Hepatocyte (in vitro differentiated cells): Measurements from ENCODE around the gene PDLIM7. TPM values are rescaled to one million over a fixed set of nuclear protein-coding genes. Genes with fewer than 3 reads are reported as not detected.

ENCODE experiments used
- DNase-seq: peaks from one replicate; pipeline ENCODE4 v3.0.0-alpha.2; 2016; ENCODE audit warnings: low spot score
- H2AFZ ChIP-seq: fragments of 200-600 bp; sonication (generic); 2 replicates; pipeline ENCODE4 v1.6.0; 2016; ENCODE audit warnings: antibody characterized with exemption, mild to moderate bottlenecking
- H3K27ac ChIP-seq: fragments of 200-600 bp; sonication (generic); 2 replicates; pipeline ENCODE4 v1.5.1; 2016; ENCODE audit warnings: mild to moderate bottlenecking
- H3K27me3 ChIP-seq: fragments of 200-600 bp; sonication (generic); 2 replicates; pipeline ENCODE4 v1.6.1; 2016
- H3K36me3 ChIP-seq: fragments of 200-600 bp; sonication (generic); replicated peaks from 2 replicates; pipeline ENCODE4 v1.5.1; 2016; ENCODE audit warnings: low read depth; ENCODE audit not compliant: insufficient read depth
- H3K4me1 ChIP-seq: fragments of 200-600 bp; sonication (generic); 2 replicates; pipeline ENCODE4 v1.5.1; 2016; ENCODE audit warnings: mild to moderate bottlenecking, moderate library complexity; ENCODE audit not compliant: insufficient read depth
- H3K4me2 ChIP-seq: fragments of 200-600 bp; sonication (generic); 2 replicates; pipeline ENCODE4 v1.6.0; 2016
- H3K4me3 ChIP-seq: fragments of 200-600 bp; sonication (generic); 2 replicates; pipeline ENCODE4 v1.5.1; 2016; ENCODE audit warnings: mild to moderate bottlenecking
- H3K79me2 ChIP-seq: fragments of 200-600 bp; sonication (generic); 2 replicates; pipeline ENCODE4 v1.6.0; 2017; ENCODE audit warnings: mild to moderate bottlenecking
- H3K9me2 ChIP-seq: fragments of 200-600 bp; sonication (generic); replicated peaks from 2 replicates; pipeline ENCODE4 v1.6.0; 2017; ENCODE audit warnings: mild to moderate bottlenecking; ENCODE audit not compliant: insufficient read depth
- H3K9me3 ChIP-seq: fragments of 200-600 bp; sonication (generic); 2 replicates; pipeline ENCODE4 v1.5.1; 2016; ENCODE audit warnings: low read depth, mild to moderate bottlenecking
- H4K20me1 ChIP-seq: fragments of 200-600 bp; sonication (generic); 2 replicates; pipeline ENCODE4 v1.6.0; 2016; ENCODE audit warnings: mild to moderate bottlenecking; ENCODE audit not compliant: insufficient read depth, poor library complexity, severe bottlenecking
- EZH2 ChIP-seq: fragments of 200-600 bp; sonication (generic); IDR thresholded peaks from 2 replicates; pipeline ENCODE4 v1.6.1; 2016; ENCODE audit warnings: antibody characterized with exemption, mild to moderate bottlenecking, borderline replicate concordance
- EZH2phosphoT487 ChIP-seq: fragments of 200-600 bp; sonication (generic); IDR thresholded peaks from one replicate; pipeline ENCODE4 v1.6.1; 2018; ENCODE audit warnings: antibody characterized with exemption, mild to moderate bottlenecking, low read depth, moderate library complexity; ENCODE audit not compliant: unreplicated experiment, severe bottlenecking
- WGBS: methylation state at CpG from one replicate; pipeline ENCODE4 v1.1.6; 2016; ENCODE audit warnings: low lambda C conversion rate; ENCODE audit errors: missing lambda C conversion rate; 5-methylcytosine and 5-hydroxymethylcytosine counted together
- polyA plus RNA-seq: library from polyadenylated mRNA; unstranded; fragments of >200 nt; fragmentation: Nextera tagmentation; extraction: Ambion mirVana; gene quantifications from 2 replicates; pipeline ENCODE4 v1.2.1, GENCODE V29; 2016
- total RNA-seq: library from RNA; depleted of rRNA; stranded (reverse); fragments of >200 nt; gene quantifications from 2 replicates; pipeline ENCODE4 v1.2.3, GENCODE V29; 2014
- TF ChIP-seq, protein P1 (sequence below): fragments of 200-600 bp; sonication (generic); IDR thresholded peaks from 2 replicates; pipeline ENCODE4 v1.5.1; 2016; ENCODE audit warnings: antibody characterized with exemption, mild to moderate bottlenecking; ENCODE audit not compliant: poor library complexity

PDLIM7 gene
- total and polyA plus RNA-seq, 2 experiments from 2014 or later, result 57.1 to 143 TPM

DNA sequence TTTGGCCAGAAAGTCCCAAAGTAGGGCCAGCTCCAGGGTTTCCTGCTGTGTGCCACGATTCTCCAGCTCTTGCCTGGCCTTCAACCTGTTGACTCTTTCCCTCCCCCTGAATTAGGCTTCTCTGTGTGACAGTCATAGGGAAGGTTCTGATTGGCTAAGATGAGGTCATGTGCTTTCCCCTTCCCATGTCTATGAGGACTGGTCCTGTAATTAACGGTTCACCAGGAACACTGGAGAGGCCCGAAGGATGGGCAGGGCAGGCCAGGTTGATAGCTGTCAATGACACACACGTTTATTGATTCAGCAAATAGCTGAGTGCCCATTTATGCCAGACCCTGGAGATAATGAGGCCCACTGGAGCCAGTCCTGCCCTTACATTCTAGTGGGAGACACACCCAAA, 59.8 kb downstream of the PDLIM7 start:
- no peaks in the 10 kb centered on the region for H3K4me1 ChIP-seq
- 77% methylated on average over 4 of the region's 4 CpGs for WGBS
- H3K36me3 ChIP-seq, result no peaks in the 10 kb centered on the region
- H2AFZ ChIP-seq, result no peak overlapping the region
- TF ChIP-seq, protein P1, sequence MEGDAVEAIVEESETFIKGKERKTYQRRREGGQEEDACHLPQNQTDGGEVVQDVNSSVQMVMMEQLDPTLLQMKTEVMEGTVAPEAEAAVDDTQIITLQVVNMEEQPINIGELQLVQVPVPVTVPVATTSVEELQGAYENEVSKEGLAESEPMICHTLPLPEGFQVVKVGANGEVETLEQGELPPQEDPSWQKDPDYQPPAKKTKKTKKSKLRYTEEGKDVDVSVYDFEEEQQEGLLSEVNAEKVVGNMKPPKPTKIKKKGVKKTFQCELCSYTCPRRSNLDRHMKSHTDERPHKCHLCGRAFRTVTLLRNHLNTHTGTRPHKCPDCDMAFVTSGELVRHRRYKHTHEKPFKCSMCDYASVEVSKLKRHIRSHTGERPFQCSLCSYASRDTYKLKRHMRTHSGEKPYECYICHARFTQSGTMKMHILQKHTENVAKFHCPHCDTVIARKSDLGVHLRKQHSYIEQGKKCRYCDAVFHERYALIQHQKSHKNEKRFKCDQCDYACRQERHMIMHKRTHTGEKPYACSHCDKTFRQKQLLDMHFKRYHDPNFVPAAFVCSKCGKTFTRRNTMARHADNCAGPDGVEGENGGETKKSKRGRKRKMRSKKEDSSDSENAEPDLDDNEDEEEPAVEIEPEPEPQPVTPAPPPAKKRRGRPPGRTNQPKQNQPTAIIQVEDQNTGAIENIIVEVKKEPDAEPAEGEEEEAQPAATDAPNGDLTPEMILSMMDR, result no peak
- TF ChIP-seq EZH2phosphoT487 (no peak), EZH2 (no peak)
- no peak overlapping the region for H3K4me2 ChIP-seq
- H4K20me1 ChIP-seq, result no peaks in the 10 kb centered on the region
- H3K27me3 ChIP-seq, result no peaks in the 10 kb centered on the region
- H3K4me3 ChIP-seq, result no peak overlapping the region
- H3K9me2 ChIP-seq, result no peaks in the 10 kb centered on the region
- no peak overlapping the region for H3K27ac ChIP-seq
- DNase-seq, result no peak
- H3K79me2 ChIP-seq, result no peaks in the 10 kb centered on the region
- H3K9me3 ChIP-seq, result no peaks in the 10 kb centered on the region

DNA sequence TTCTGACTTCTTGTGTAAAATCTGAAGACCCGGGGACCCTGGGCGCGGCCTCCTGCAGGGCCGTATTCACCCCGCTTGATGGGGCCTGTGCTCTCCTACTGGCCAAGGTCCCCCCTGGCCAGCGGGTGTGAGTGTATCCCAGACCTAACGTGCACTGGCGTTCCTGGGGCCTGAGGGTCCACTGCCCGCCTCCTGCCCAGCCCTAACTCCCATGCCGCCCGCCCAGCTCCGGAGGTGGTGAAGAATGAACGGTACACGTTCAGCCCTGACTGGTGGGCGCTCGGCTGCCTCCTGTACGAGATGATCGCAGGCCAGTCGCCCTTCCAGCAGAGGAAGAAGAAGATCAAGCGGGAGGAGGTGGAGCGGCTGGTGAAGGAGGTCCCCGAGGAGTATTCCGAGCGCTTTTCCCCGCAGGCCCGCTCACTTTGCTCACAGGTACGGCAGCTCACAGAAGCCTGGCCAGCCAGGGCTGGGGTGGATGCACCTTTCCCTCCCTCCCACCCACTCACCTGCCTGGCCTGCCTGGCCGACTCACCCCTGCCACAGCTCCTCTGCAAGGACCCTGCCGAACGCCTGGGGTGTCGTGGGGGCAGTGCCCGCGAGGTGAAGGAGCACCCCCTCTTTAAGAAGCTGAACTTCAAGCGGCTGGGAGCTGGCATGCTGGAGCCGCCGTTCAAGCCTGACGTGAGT, 61.4 kb downstream of the PDLIM7 start:
- TF ChIP-seq, protein P1, result no peak
- no peak for TF ChIP-seq EZH2
- no peak for TF ChIP-seq EZH2phosphoT487
- 98% methylated on average over 37 of the region's 37 CpGs for WGBS
- Histone ChIP-seq H3K4me3 (no peak overlapping the region), H3K4me1 (no peaks in the 10 kb centered on the region), H3K4me2 (no peak overlapping the region), H3K27me3 (no peaks in the 10 kb centered on the region), H3K9me3 (no peaks in the 10 kb centered on the region), H3K79me2 (no peaks in the 10 kb centered on the region), H3K27ac (no peak overlapping the region), H2AFZ (no peak overlapping the region), H3K9me2 (no peaks in the 10 kb centered on the region), H4K20me1 (no peaks in the 10 kb centered on the region), H3K36me3 (no peaks in the 10 kb centered on the region)
- DNase-seq, result no peak

DNA sequence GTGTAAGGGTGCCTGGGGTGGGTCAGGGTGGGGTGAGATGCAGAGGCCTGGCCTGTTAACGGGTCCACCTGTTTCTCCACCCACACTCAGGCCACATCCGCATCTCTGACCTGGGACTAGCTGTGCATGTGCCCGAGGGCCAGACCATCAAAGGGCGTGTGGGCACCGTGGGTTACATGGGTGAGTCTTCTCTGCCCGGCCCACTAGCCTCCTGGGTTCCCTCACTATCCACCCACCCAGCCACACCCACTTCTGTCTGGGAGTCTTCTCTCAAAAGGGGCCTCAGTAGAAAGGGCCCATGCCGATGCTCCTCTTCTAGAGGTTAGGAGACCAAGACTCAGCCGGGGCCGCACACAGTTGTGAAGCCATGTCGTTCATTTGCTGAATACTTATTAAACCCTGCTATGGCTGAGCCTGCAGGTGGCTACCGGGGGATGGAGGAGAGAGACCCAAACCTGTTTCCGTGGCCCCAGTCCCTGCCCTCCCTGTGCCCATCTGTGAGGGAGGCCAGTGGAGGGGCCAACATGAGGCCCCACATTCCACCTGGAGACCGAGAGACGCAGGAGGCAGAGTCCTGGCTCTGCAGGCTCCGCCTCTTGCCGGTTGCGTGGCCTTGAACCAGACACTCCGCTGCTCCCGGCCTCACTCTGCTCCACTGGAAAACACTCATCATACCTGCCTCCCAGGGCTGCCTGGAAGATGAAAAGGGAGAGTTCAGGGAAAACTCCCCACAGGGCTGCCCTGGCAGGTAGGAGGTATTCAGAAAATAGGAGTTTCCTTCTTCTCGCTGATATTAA, 62.3 kb downstream of the PDLIM7 start:
- no peaks in the 10 kb centered on the region for H3K9me2 ChIP-seq
- no peak overlapping the region for H3K4me2 ChIP-seq
- H3K27ac ChIP-seq, result no peak overlapping the region
- no peak for DNase-seq
- H3K36me3 ChIP-seq, result no peaks in the 10 kb centered on the region
- H3K27me3 ChIP-seq, result no peaks in the 10 kb centered on the region
- H4K20me1 ChIP-seq, result no peaks in the 10 kb centered on the region
- WGBS, result 96% methylated on average over 20 of the region's 20 CpGs
- H2AFZ ChIP-seq, result no peak overlapping the region
- no peaks in the 10 kb centered on the region for H3K4me1 ChIP-seq
- no peak for TF ChIP-seq EZH2phosphoT487
- TF ChIP-seq, protein P1, result no peak
- no peak for TF ChIP-seq EZH2
- no peaks in the 10 kb centered on the region for H3K9me3 ChIP-seq
- no peaks in the 10 kb centered on the region for H3K79me2 ChIP-seq
- no peak overlapping the region for H3K4me3 ChIP-seq
